ENCODE measurements around the gene FOXP3. TPM values are rescaled to one million over a fixed set of nuclear protein-coding genes. Genes with fewer than 3 reads are reported as not detected.

FOXP3 gene
- total RNA-seq, 4 donors from 2014 or later, result not detected

DNA sequence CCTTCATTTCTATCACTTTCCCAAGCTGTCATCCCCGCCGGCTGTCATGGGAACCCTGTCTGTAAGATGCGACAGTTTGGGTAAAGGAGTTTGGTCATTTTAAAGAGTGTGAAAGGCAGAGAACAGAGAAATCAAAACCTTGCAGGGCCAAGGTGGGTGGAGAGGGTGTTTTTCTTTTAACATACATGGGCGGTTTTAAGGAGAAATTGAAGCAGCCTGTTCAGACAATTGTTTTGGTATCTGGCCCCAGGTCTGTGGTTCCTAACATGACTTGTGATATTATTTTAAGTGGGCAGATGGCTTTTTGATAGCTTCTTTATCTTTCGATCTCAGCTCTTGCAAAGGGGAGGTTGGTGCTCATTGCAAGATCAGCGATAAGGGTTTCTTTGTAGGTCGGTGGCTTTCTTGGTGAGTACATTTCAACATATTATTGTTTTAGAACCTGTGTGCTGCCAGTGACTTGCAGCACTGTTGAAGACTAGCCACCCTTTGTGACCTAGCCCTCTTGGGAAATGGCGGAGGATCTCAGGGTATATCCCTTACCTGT is 8.7 kb upstream of the FOXP3 start:
- peaks cover 4 to 28% (median 17%) of the 10 kb centered on the region in 4 donors for H3K4me1 ChIP-seq
- H3K36me3 ChIP-seq, result no peaks in the 10 kb centered on the region

DNA sequence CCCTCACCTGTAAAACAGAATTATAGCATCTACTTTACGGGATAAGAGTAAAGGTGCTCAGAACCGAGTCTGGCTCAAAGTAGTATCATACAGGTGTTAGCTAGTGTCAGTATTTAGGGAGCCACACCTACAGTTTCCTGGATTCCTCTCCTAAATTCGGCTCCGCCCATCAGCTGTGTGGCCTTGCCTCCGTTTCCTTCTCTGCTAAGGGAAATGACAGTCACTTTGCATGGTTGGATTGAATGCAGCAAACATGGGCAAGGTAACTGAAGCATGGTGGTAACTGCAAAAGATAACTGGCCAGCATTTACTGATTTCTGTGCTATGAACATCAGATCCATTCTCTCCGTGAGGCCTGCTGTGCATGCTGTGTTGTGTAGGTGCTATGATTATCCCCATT is 7.9 kb upstream of the FOXP3 start:
- Histone ChIP-seq H3K27me3 (no peaks in the 10 kb centered on the region), H3K4me1 (peaks cover 4 to 28% (median 17%) of the 10 kb centered on the region in 4 donors), H3K36me3 (no peaks in the 10 kb centered on the region), H3K9me3 (no peaks in the 10 kb centered on the region), H3K4me3 (no peak overlapping the region), H3K27ac (peak overlapping the region in 1 of 4 donors; percentile 17)
- TF ChIP-seq POLR2AphosphoS5 (IDR thresholded peaks at IDR 0.05) (no peak), EP300 (IDR thresholded peaks at IDR 0.05; ENCODE audit: low read depth) (no peak), POLR2A (IDR thresholded peaks at IDR 0.05) (no peak)
- TF ChIP-seq, protein P1, sequence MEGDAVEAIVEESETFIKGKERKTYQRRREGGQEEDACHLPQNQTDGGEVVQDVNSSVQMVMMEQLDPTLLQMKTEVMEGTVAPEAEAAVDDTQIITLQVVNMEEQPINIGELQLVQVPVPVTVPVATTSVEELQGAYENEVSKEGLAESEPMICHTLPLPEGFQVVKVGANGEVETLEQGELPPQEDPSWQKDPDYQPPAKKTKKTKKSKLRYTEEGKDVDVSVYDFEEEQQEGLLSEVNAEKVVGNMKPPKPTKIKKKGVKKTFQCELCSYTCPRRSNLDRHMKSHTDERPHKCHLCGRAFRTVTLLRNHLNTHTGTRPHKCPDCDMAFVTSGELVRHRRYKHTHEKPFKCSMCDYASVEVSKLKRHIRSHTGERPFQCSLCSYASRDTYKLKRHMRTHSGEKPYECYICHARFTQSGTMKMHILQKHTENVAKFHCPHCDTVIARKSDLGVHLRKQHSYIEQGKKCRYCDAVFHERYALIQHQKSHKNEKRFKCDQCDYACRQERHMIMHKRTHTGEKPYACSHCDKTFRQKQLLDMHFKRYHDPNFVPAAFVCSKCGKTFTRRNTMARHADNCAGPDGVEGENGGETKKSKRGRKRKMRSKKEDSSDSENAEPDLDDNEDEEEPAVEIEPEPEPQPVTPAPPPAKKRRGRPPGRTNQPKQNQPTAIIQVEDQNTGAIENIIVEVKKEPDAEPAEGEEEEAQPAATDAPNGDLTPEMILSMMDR (IDR thresholded peaks at IDR 0.05), result no peak
- intact Hi-C loops (cut with DNase I; ENCODE audit: low total_unique reads) (no loop called here), in situ Hi-C loops (cut with MboI; ENCODE audit: low pct_ligation_motif_present in 1 of 4, low pct_unique_long_range_greater_than_20kb in 1 of 4, low sequenced_read_pairs in 3 of 4) (no loop called here)
- WGBS, 2 donors (ENCODE audit: low coverage in 1 of 2), result 52% methylated on average over 6 of the region's 6 CpGs; no CpG with 5 or more reads in 1 of the 2 donors
- no peak for DNase-seq

More for the DNA sequence above, 8.7 kb upstream of the FOXP3 start:
- Histone ChIP-seq H3K4me3 (no peak overlapping the region), H3K9me3 (no peaks in the 10 kb centered on the region), H3K27me3 (no peaks in the 10 kb centered on the region), H3K27ac (no peak overlapping the region)
- in situ Hi-C loops (cut with MboI; ENCODE audit: low pct_ligation_motif_present in 1 of 4, low pct_unique_long_range_greater_than_20kb in 1 of 4, low sequenced_read_pairs in 3 of 4) (no loop called here), intact Hi-C loops (cut with DNase I; ENCODE audit: low total_unique reads) (no loop called here)
- DNase-seq, result no peak
- TF ChIP-seq, protein P1 (IDR thresholded peaks at IDR 0.05), result no peak
- 84 to 100% methylated on average over 1 to 8 of the region's 8 CpGs for WGBS, 2 donors (ENCODE audit: low coverage in 1 of 2)

DNA sequence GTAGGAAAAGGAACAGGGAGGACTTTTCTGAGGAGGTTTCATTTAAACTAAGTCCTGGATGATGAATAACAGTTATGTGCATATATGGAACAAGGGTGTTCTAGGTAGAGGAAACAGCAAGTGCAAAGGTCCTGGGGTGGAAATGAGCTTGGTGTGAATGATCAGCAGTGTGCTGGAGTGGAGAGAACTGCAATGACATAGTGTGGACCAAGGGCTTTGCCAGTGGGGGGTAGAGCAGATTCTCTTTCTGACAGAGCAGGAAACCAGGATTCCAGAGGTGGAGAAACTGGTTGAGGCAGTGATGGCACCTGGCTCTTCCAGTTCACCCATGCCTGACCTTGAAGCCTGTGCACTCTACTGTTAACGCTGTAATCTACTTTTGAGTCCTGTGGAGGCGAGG is 6.8 kb upstream of the FOXP3 start:
- H3K9me3 ChIP-seq, result no peaks in the 10 kb centered on the region
- no peak for DNase-seq

DNA sequence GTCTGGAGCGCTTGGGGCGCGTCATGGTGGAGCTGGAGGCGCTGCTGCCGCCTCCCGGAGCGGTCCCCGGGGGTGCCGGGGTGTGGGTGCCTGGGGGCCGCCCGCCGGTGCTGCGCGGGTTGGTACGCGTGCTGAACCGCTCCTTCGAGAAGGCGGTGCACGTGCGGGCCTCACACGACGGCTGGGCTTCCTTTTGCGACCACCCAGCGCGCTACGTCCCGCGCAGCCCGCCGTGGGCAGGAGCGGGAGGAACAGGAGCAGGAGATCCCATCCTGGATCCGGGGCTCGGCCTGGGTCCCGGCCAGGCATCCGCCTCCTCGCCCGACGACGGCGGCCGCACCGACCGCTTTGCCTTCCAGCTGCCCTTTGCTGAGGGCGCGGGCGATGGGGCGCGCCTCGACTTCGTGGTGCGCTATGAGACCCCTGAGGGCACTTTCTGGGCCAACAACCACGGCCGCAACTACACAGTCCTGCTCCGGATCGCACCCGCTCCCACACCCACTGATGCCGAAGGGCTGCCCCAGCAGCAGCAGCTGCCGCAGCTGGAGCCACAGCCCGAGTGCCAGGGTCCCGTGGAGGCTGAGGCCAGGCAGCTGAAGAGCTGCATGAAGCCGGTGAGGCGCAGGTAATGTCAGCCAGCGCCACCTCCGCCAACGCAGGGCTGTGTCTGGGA is 5.9 kb upstream of the FOXP3 start:
- TF ChIP-seq, protein P1 (IDR thresholded peaks at IDR 0.05), result no peak
- WGBS, 2 donors (ENCODE audit: low coverage in 1 of 2), result 87% methylated on average over 48 of the region's 66 CpGs; no CpG with 5 or more reads in 1 of the 2 donors
- no peak for DNase-seq
- intact Hi-C loops (cut with DNase I; ENCODE audit: low total_unique reads) (no loop called here), in situ Hi-C loops (cut with MboI; ENCODE audit: low pct_ligation_motif_present in 1 of 4, low pct_unique_long_range_greater_than_20kb in 1 of 4, low sequenced_read_pairs in 3 of 4) (no loop called here)
- H3K4me3 ChIP-seq, result peak overlapping the region; percentile 66 to 90 (median 84)
- H3K9me3 ChIP-seq, result no peaks in the 10 kb centered on the region
- peak overlapping the region; percentile 86 to 95 (median 94) for H3K27ac ChIP-seq
- no peaks in the 10 kb centered on the region for H3K27me3 ChIP-seq
- peaks cover 4 to 28% (median 17%) of the 10 kb centered on the region in 4 donors for H3K4me1 ChIP-seq
- no peaks in the 10 kb centered on the region for H3K36me3 ChIP-seq

More for the DNA sequence above, 6.8 kb upstream of the FOXP3 start:
- Histone ChIP-seq H3K4me3 (no peak overlapping the region), H3K27me3 (no peaks in the 10 kb centered on the region), H3K4me1 (peaks cover 4 to 28% (median 17%) of the 10 kb centered on the region in 4 donors), H3K27ac (peak overlapping the region in 2 of 4 donors; percentile 25 to 95), H3K36me3 (no peaks in the 10 kb centered on the region)
- intact Hi-C loops (cut with DNase I; ENCODE audit: low total_unique reads) (no loop called here), in situ Hi-C loops (cut with MboI; ENCODE audit: low pct_ligation_motif_present in 1 of 4, low pct_unique_long_range_greater_than_20kb in 1 of 4, low sequenced_read_pairs in 3 of 4) (no loop called here)
- TF ChIP-seq POLR2AphosphoS5 (IDR thresholded peaks at IDR 0.05) (no peak), EP300 (IDR thresholded peaks at IDR 0.05; ENCODE audit: low read depth) (no peak)
- WGBS, 2 donors (ENCODE audit: low coverage in 1 of 2), result 57% methylated on average over 2 of the region's 2 CpGs; no CpG with 5 or more reads in 1 of the 2 donors

Data from transverse colon (tissue), 4 donors.